Measurements from ENCODE around the gene MYO1B.

MYO1B gene

GRCh38 chr2:191301971-191302370 is 56.8 kb downstream of the MYO1B start:
- no peak for DNase-seq

DNA sequence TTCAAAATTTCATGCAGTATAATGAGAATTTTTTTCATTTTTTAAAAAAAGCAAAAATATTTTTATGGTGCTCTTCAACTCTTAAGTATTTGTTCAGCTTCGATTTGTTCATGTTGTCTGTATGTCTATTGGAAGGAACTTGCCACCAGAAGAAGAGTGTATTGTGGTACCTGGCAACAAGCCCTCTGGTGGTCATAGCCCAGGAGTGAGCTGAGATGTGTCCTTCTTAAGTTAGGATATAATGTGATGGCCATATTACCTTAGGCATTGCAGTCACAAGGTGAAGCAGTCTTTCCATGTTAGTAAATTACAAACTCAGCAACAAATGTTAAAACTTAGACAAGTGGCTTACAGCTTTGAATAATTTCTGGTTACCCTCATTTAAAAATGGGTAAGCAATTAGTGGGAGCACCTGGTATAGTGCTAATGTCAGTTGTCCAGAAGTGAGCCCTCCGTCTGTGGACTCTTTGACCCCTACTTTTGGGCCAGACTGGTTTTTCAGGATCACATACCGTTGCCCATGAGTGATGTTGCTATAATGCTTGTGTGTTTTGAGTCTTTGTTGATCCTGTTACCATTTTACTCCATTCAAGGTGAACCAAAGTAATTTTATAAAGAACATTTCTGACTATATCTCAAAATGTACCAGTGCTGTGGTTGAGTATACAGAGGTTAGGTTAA is 57.4 kb downstream of the MYO1B start:
- no peak for DNase-seq

- no peak for DNase-seq
Observed at GRCh38 chr2:191303140-191304005, 58.2 kb downstream of the MYO1B start.

DNA sequence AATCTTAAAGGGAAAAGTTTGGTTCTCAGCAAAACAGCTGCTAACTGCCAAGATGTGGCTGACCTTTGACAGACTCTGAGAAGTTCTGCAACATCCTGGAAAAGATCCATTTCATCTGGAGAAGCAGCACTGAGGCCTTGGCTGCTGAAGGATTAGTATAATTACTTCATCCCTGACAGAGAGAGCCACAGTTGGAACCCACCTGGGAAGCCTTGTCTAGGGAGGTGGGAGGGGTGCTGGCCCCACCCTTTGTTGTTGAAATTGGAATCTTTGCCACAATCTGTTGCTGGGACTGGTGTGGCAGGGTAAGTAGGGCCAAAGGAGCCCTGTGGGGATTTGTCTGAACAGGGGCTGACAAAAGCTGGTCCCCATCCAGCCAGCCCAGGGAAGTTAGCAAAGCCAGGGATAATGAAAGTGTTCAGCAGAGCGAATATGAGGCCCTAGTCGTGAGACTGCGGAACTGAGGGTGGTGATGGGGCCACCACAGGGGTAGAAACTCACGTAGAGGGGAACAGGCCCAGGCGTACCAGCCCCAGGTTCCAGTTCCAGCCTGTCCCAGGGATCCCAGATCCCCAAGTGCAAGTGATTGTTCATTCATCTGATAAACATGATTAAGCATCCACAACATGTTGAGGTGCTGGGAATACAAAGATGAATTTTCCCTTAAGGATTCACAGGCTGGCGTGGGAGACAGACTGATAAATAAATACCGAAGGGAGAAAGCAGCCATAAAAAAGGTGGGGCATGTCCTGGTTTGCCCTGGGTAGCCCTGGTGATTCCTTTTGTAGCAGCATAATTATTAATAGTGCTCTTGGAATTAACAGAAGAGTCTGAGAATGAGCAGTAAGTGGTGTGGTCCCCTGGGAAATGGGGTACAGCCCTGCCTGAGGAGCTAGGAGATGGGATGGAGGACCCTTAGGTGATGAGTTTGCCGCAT is 60.0 kb downstream of the MYO1B start:
- DNase-seq = no peak

GRCh38 chr2:191308026-191308425 is 62.8 kb downstream of the MYO1B start:
- DNase-seq = no peak

GRCh38 chr2:191311156-191311555 is 66.0 kb downstream of the MYO1B start:
- DNase-seq = no peak

- no peak for DNase-seq
Observed at GRCh38 chr2:191311627-191312026, 66.4 kb downstream of the MYO1B start.

DNA sequence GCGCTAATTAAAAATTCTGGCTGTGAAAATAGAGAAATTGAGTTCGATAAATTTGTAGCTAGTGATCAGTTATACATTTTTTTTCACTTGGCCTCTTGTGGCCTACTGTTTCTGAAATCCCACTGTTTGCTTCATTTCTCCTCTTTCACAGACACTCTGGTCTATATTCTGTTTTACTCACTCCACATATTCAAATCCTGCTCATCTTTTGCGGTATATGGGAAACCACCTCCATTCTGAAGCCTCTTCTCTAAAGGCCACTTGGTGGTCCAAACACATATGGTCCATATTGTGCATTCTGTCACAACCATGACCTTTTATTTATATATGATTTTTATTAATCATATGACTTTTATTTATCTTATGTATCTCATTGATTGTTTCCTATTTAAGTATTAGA is 67.0 kb downstream of the MYO1B start:
- no peak for DNase-seq

- no peak for DNase-seq
Observed at GRCh38 chr2:191312662-191313061, 67.5 kb downstream of the MYO1B start.

DNA sequence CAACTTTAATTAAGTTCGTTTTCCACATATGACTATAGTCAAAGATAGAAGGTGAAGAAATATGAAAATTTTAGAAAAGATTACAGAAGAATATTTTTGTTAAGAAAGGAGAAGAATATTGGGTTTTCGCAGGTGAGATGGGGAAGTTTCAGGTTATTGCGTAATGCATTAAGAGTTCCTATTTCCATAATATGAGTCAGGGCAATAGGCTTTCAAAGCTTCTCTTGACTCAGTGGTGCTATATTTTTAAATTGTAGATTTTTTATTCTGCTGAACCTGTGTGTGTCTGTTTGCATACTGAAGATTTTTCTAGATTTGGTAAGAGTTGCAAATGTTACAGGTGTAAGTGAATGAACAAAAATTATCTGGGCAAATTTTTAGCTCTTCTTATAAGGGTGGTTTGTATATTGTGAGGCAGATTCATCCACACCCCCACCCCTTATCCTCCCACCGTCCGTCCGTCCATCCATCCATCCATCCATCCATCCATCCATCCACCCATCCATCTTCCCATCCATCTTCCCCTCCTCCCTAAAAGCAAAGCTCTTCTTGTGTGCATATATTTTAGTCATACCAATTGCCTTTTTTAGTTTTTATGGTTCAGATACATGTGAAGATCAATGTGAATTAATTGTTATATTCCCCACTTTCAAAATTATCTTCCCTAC is 69.6 kb downstream of the MYO1B start:
- no peak for DNase-seq

- DNase-seq = no peak
Observed at GRCh38 chr2:191315365-191315752, 70.2 kb downstream of the MYO1B start.

DNA sequence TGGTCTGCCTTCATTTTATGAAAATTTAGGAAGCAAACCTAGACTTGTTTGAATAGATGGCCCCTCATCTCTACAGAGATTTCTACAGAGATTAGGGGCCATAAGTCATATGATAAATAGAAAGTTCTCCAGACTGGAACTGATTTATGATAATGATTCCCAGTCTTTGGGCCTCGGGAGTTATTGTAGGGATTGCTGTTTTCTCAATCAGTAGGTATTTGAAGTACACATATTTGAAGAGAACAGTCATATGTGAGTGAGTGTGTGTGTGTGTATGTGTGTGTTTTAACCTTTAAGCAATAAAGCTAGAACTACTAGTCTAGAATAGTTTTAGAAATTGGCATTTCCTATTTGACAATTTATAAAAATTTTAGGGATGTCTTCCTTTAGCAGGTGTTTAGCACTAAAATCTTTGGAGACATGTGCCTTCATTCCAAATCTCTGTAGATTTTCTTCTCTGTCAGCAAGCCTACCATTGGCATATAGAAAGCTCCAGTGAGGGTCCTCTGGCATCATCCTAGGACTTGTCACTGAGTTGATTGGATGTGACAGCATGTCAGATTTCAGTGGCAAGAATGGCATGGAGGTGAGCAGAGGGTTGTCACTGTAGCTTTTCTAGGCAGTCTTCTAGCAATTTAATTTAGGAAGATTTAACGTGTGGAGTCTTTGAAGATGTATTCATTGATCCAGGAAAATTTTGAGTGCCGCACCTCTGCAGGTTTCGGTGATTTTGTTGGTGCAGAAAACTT is 71.2 kb downstream of the MYO1B start:
- DNase-seq = no peak

DNA sequence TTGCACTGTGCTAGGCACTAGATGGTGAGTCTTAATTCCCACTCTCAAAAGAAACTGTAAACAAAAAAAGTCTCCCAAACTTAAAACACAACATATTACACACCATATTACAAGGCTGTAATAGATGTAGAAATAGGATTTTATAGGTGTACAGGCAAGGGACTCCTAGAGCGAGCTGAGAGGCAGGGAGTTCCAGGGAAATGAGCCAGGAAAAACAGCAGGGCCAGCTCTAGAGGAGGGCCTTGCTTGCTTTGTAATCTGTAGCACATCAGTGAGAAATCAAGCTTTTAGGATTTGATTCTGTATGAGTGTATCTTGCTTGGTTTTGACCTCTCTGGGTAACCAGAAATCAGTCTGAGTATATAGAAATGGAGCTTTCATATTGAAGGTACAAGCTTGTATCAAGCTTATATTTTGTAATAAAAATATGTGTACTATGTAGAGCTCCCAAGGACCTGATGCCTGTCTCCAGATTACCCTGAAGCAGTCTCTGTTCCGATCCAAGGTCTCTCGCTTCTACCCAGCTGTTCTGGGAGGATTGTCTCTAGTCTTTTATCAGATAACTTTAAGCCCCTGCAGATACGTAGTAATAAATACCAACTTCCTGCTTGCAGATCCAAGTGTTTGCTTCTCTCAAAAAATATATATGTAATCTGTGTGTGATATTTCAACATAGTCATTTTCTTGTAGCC is 73.0 kb downstream of the MYO1B start:
- DNase-seq = no peak

DNA sequence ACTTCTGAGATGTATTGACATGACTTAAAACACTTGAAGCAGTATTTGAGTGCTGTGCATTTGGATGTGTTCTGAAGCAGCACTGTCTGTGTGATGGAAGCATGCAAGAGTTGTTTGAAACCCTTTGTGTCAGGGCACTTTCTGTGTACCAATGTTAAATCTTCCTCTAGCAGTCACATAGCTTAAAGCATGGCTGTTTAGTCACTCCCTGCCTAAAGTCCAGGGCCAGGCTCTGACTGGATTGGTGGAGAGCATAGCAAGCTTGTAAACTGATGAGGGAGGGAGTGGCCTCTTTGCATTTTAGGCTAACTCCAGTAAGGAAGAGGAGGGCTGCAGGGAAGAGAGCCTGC is 73.5 kb downstream of the MYO1B start:
- DNase-seq = no peak

- no peak for DNase-seq
Observed at GRCh38 chr2:191319186-191319585, 74.0 kb downstream of the MYO1B start.

DNA sequence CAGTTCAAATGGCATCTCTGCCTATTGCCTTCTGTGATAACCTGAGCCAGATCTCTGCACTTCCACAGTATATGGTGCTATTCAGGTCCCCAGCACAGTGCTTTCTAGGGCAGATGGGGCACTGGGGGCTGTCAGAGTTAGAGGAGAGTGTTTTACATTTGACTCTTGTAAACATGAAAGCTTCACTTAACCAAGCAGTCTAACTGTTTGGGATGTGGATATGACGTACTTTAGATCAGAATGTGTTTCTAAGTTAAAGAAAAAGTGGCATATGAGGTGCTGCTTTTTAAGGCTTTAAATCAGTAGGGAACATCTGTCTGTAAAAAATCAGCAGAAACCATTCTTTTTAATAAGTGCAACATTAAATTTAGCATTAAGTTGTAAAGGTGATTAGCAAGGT is 75.7 kb downstream of the MYO1B start:
- DNase-seq = no peak

DNA sequence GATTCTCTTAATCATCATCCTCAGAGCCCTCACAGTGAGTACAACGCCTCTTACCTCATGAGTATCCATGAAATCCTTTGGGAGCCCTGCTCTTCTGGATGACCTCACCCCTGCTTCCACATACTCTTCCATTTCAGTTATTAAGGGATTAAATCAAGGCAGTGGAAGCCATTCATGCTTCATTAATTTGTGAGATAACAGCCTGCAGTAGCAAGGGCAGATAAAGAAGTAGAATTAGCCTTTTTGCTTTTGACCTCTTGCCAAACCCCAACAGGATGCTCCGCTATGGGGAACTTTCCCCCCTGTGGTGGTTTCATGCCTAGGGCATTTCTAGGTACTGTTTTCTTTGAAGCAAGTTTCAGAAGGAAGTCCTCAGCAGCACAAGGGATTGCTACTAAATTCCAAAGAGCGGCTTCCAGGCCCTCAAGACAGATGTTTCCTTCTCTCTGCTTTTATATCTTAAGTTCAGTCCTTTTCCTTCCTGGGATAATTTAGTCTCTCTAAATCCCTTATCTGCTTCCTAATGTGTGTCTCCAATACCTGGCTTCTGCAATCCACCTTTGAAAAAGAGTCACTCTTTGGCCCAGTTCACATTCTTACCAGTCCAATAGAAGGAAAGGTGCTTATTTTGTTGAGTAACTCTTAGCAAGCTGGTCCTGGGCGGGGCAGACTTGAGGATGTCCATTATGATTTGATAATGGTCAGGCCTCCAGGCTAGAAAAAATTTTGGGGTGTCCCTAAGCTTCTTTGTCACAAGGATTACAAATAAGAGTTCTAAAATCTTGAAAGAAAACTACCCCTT is 76.9 kb downstream of the MYO1B start:
- no peak for DNase-seq

DNA sequence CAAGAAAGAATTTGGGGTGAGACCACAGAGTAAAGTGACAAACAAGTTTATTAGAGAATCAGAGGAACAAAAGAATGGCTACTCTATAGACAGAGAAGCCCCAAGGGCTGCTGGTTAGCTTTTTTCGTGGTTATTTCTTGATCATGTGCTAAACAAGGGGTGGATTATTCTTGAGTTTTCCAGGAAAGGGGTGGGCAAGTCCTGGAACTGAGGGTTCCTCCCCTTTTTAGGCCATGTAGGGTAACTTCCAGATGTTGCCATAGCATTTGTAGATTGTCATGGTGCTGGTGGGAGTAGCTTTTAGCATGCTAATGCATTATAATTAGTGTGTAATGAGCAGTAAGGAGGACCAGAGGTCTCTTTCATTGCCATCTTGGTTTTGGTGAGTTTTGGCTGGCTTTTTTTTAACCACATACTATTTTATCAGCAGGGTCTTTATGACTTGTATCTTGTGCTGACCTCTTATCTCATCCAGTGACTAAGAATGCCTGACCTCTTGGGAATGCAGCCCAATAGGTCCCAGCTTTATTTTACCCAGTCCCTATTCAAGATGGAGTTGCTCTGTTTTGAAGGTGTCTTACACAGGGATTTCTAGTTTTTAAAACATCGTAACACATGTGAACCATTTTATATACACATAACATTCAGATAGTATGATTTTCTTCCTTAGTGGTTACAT is 77.8 kb downstream of the MYO1B start:
- DNase-seq = no peak

DNA sequence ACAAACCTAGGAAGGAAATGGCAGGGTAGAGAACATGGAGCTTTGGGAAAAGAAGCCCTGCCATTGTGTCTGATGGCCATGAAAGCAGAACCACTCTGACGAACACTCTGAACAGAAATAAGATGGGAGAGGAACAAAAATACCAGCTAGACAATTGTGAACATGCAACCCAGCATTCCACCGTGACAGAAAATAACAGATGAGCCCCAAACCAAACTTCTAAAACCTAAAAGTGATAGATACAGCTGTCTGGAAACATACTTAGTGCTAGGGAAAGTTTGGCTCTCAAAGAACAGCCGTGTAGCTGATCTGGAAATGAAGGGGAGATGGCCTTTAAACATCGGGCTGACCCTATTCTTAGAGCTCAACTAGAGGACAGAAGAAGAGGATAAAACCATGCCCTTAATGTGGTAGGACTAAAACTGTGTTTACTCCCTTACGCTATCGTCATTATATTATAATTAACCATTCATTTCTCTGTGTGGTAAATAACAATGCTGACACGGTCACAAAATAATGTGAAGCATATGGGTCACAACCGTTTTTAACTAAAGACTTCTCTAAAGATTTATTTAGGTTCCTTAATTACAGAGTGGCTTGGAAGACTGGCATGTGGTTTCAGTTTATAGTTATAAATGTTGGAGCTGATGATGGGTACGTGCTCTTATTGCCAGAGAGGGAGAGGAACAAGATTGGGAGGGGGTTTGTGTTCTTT is 80.6 kb downstream of the MYO1B start:
- DNase-seq = no peak
